H1 (cell line): Measurements from ENCODE around the gene CENPF. TPM values are rescaled to one million over a fixed set of nuclear protein-coding genes. Genes with fewer than 3 reads are reported as not detected.

Source experiments
- CTCF ChIA-PET: fragments of 300-600 bp; sonication (Branson Sonifier 250); formaldehyde crosslinking; loops from one replicate; lab custom pipeline; 2021; ENCODE audit not compliant: partially characterized antibody; lab: Charles Lee
- POLR2A ChIA-PET: fragments of 300-600 bp; sonication (Branson Sonifier 250); formaldehyde crosslinking; loops from one replicate; lab custom pipeline; 2021; ENCODE audit warnings: inconsistent platforms; ENCODE audit not compliant: partially characterized antibody; lab: Charles Lee
- DNase-seq, 2 experiments: peaks; one replicate each; pipeline versions ENCODE4 v3.0.0 to v3.0.0-alpha.2; 2010 to 2022; ENCODE audit warnings: low spot score in 2 of 2, low read depth in 1 of 2, mixed read lengths in 1 of 2
- FAIRE-seq: peaks from 2 replicates; lab custom pipeline; 2011; peaks lifted over from hg19 to GRCh38; lab: Jason Lieb, UNC
- H2AFZ ChIP-seq: 2 replicates; pipeline ENCODE4 v1.8.1; 2012; ENCODE audit warnings: low read length, inconsistent platforms
- H2AK5ac ChIP-seq: 2 replicates; pipeline ENCODE4 v1.6.1; 2013; ENCODE audit warnings: low read depth, low read length
- H2BK120ac ChIP-seq: replicated peaks from 2 replicates; pipeline ENCODE3; 2013; ENCODE audit warnings: low read depth, low read length, inconsistent platforms
- H2BK12ac ChIP-seq: 2 replicates; pipeline ENCODE4 v1.6.1; 2013; ENCODE audit warnings: low read depth, low read length
- H2BK15ac ChIP-seq: 2 replicates; pipeline ENCODE4 v1.6.1; 2013; ENCODE audit warnings: low read length
- H2BK20ac ChIP-seq: 2 replicates; pipeline ENCODE4 v1.6.1; 2013; ENCODE audit warnings: low read length
- H2BK5ac ChIP-seq: 2 replicates; pipeline ENCODE4 v1.6.1; 2013; ENCODE audit warnings: low read depth, low read length
- H3K14ac ChIP-seq: 2 replicates; pipeline ENCODE4 v1.6.1; 2013; ENCODE audit warnings: inconsistent platforms; ENCODE audit not compliant: insufficient read length
- H3K18ac ChIP-seq: 2 replicates; pipeline ENCODE4 v1.6.1; 2013; ENCODE audit warnings: low read length; ENCODE audit errors: extremely low read depth
- H3K23ac ChIP-seq: 2 replicates; pipeline ENCODE4 v1.6.1; 2013; ENCODE audit warnings: inconsistent platforms; ENCODE audit not compliant: insufficient read length
- H3K23me2 ChIP-seq: 2 replicates; pipeline ENCODE4 v1.6.1; 2013; ENCODE audit warnings: low read depth, low read length
- H3K27ac ChIP-seq: 2 replicates; pipeline ENCODE4 v1.6.1; 2011; ENCODE audit warnings: low read depth, low read length, inconsistent platforms
- H3K27me3 ChIP-seq, 4 experiments: replicated peaks in 1 of 4; 1 replicate in 1 of 4; 2 replicates in 3 of 4; pipeline versions ENCODE4 v1.6.1 to v1.8.1; 2011 to 2013; ENCODE audit warnings: low read length in 3 of 4, mild to moderate bottlenecking in 3 of 4, inconsistent platforms in 2 of 4, mixed read lengths in 2 of 4, moderate library complexity in 1 of 4; ENCODE audit not compliant: control insufficient read depth in 3 of 4, insufficient read depth in 3 of 4; ENCODE audit errors: extremely low read depth in 1 of 4
- H3K36me3 ChIP-seq, 4 experiments: 2 replicates each; pipeline versions ENCODE4 v1.6.1 to v1.8.1; 2011 to 2013; ENCODE audit warnings: mild to moderate bottlenecking in 4 of 4, low read length in 3 of 4, moderate library complexity in 2 of 4, control low read depth in 1 of 4, inconsistent platforms in 1 of 4; ENCODE audit not compliant: insufficient read depth in 4 of 4, control insufficient read depth in 2 of 4
- H3K4ac ChIP-seq: replicated peaks from 2 replicates; pipeline ENCODE3; 2013; ENCODE audit warnings: low read length, low read depth, mixed read lengths, inconsistent platforms; ENCODE audit not compliant: insufficient read length
- H3K4me1 ChIP-seq, 4 experiments: replicated peaks in 1 of 4; 1 replicate in 1 of 4; 2 replicates in 3 of 4; pipeline versions ENCODE4 v1.6.1 to v1.8.1; 2011 to 2013; ENCODE audit warnings: low read length in 3 of 4, inconsistent platforms in 2 of 4, mixed read lengths in 1 of 4; ENCODE audit not compliant: insufficient read depth in 4 of 4, control insufficient read depth in 3 of 4
- H3K4me2 ChIP-seq, 2 experiments: 2 replicates each; pipeline versions ENCODE4 v1.6.1 to v1.8.1; 2011 to 2013; ENCODE audit warnings: low read depth in 2 of 2, low read length in 2 of 2, control low read depth in 1 of 2, inconsistent platforms in 1 of 2, mild to moderate bottlenecking in 1 of 2; ENCODE audit not compliant: insufficient read depth in 1 of 2
- H3K4me3 ChIP-seq, 4 experiments: fragments of 200-600, 300-600 bp in 1 of 4; sonication (generic), shearing (Covaris generic), sonication (Bioruptor Twin) in 1 of 4; 2 replicates each; pipeline versions ENCODE4 v1.5.1 to v1.8.1; 2011 to 2016; ENCODE audit warnings: low read length in 4 of 4, low read depth in 3 of 4, control low read depth in 2 of 4, inconsistent platforms in 2 of 4, mild to moderate bottlenecking in 2 of 4, mixed read lengths in 1 of 4, moderate library complexity in 1 of 4; ENCODE audit not compliant: insufficient read depth in 2 of 4; ENCODE audit errors: extremely low read depth in 1 of 4
- H3K56ac ChIP-seq: replicated peaks from 2 replicates; pipeline ENCODE3; 2013; ENCODE audit warnings: low read depth, mild to moderate bottlenecking, mixed read lengths, low read length, inconsistent platforms; ENCODE audit not compliant: insufficient read length
- H3K79me1 ChIP-seq: 2 replicates; pipeline ENCODE4 v1.6.1; 2013; ENCODE audit warnings: low read depth, low read length, control low read depth
- H3K79me2 ChIP-seq, 2 experiments: 2 replicates each; pipeline versions ENCODE4 v1.6.1 to v1.8.1; 2012 to 2013; ENCODE audit warnings: low read length in 2 of 2, mild to moderate bottlenecking in 2 of 2, inconsistent platforms in 1 of 2; ENCODE audit not compliant: insufficient read depth in 2 of 2, control insufficient read depth in 1 of 2
- H3K9ac ChIP-seq, 4 experiments: replicated peaks in 1 of 4; 1 replicate in 1 of 4; 2 replicates in 3 of 4; pipeline versions ENCODE4 v1.6.1 to v1.8.1; 2011 to 2013; ENCODE audit warnings: low read depth in 3 of 4, low read length in 3 of 4, control low read depth in 2 of 4, mild to moderate bottlenecking in 2 of 4, moderate library complexity in 2 of 4, inconsistent platforms in 1 of 4; ENCODE audit errors: extremely low read depth in 1 of 4
- H3K9me3 ChIP-seq, 2 experiments: 2 replicates each; pipeline versions ENCODE4 v1.6.1 to v1.8.1; 2012 to 2013; ENCODE audit warnings: mild to moderate bottlenecking in 2 of 2, moderate library complexity in 2 of 2, control low read depth in 1 of 2, inconsistent platforms in 1 of 2, low read depth in 1 of 2, low read length in 1 of 2, mixed read lengths in 1 of 2; ENCODE audit not compliant: insufficient read depth in 2 of 2
- H4K20me1 ChIP-seq, 2 experiments: replicated peaks in 1 of 2; 2 replicates each; pipeline versions ENCODE3 to v1.8.1; 2011 to 2013; ENCODE audit warnings: inconsistent platforms in 2 of 2, low read length in 2 of 2, mild to moderate bottlenecking in 1 of 2; ENCODE audit not compliant: insufficient read depth in 2 of 2, control insufficient read depth in 1 of 2
- H4K5ac ChIP-seq: 2 replicates; pipeline ENCODE4 v1.6.1; 2013; ENCODE audit warnings: low read length, low read depth, mixed read lengths, inconsistent platforms; ENCODE audit not compliant: insufficient read length
- H4K8ac ChIP-seq: 2 replicates; pipeline ENCODE4 v1.8.0; 2013; ENCODE audit warnings: mild to moderate bottlenecking, moderate library complexity, low read length, inconsistent platforms; ENCODE audit not compliant: insufficient read depth; ENCODE audit errors: extremely low read depth
- H4K91ac ChIP-seq: replicated peaks from 2 replicates; pipeline ENCODE3; 2013; ENCODE audit warnings: low read length, mixed read lengths, inconsistent platforms; ENCODE audit not compliant: insufficient read length
- CTCF ChIP-seq, 3 experiments: IDR thresholded peaks; 1 replicate in 2 of 3; 2 replicates in 1 of 3; pipeline versions ENCODE4 v1.5.1 to v1.6.1; 2011; ENCODE audit warnings: low read length in 3 of 3, mild to moderate bottlenecking in 3 of 3, inconsistent platforms in 2 of 3, low read depth in 1 of 3, moderate library complexity in 1 of 3; ENCODE audit not compliant: insufficient read depth in 1 of 3; ENCODE audit errors: control extremely low read depth in 1 of 3
- MAX ChIP-seq: IDR thresholded peaks from 2 replicates; pipeline ENCODE4 v1.6.1; 2012; ENCODE audit warnings: inconsistent platforms
- POU5F1 ChIP-seq: IDR thresholded peaks from 2 replicates; pipeline ENCODE4 v1.6.1; 2011; ENCODE audit warnings: low read depth, mild to moderate bottlenecking, low read length, moderate library complexity
- WGBS, 2 experiments: shearing (Covaris generic) in 1 of 2; methylation state at CpG; one replicate each; pipeline versions ENCODE4 v1.1.6 to v1.1.7; 2013 to 2015; ENCODE audit warnings: low lambda C conversion rate in 2 of 2, mixed read lengths in 2 of 2, inconsistent platforms in 1 of 2, low coverage in 1 of 2, missing lambda C conversion rate in 1 of 2; ENCODE audit not compliant: insufficient replicate concordance in 2 of 2, insufficient coverage in 1 of 2, insufficient read length in 1 of 2; ENCODE audit errors: extremely low coverage in 1 of 2, missing lambda C conversion rate in 1 of 2; 5-methylcytosine and 5-hydroxymethylcytosine counted together
- polyA plus RNA-seq, 7 experiments: library from polyadenylated mRNA; depleted of rRNA in 3 of 7; stranded (reverse) in 5 of 7; unstranded in 2 of 7; fragments of >200 nt in 5 of 7; fragments of 200-250 nt in 2 of 7; gene quantifications; 1 replicate in 5 of 7; 2 replicates in 1 of 7; 4 replicates in 1 of 7; pipeline versions ENCODE4 v1.2.1 to v1.2.3, GENCODE V29; 2011 to 2013; ENCODE audit warnings: missing spikeins in 2 of 7, mixed read lengths in 2 of 7
- total RNA-seq: library from RNA; stranded (reverse); fragmentation: NEBNext Ultra II Directional; extraction: Animal tissue kit (Norgen Biotek cat#: 25700); gene quantifications from 2 replicates; pipeline ENCODE4 v1.2.1, GENCODE V29; 2021

CENPF gene
- total and polyA plus RNA-seq, 2 of the 8 experiments (the other 6 are each of a cell fraction or from before 2014, with no cell fraction given): 13.7 to 170 TPM

DNA sequence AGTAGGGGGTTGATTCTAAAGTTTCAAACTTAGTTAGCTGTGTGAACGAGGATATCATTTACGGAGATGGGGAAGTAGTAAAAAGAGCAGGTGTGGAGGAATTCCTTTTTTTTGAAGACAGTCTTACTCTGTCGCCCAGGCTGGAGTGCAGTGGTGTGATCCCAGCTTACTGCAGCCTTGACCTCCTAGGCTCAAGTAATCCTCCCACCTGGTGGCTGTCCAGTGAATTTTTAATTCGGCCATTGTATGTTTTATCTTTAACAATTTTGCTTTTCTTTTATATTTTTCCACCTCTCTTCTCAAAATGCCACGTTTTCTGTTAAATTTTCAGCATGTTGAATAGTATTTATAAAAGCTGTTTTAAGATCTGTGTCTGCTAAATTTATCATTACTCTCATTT lies 12.3 kb upstream of the CENPF start:
- Histone ChIP-seq H3K79me2 (no peaks in the 10 kb centered on the region), H3K9ac (no peak overlapping the region), H3K79me1 (no peaks in the 10 kb centered on the region), H3K27ac (no peak overlapping the region), H2BK12ac (no peak overlapping the region), H3K14ac (no peak overlapping the region), H4K91ac (no peak overlapping the region), H2BK120ac (no peak overlapping the region), H3K36me3 (no peaks in the 10 kb centered on the region), H3K18ac (no peak overlapping the region), H2BK20ac (no peak overlapping the region), H2BK15ac (no peak overlapping the region)
- CTCF ChIA-PET: interaction anchor here (1.1 to 18.8 kb wide), 9 partner anchors 8 to 377 kb away, joined by 3 to 445 read pairs (median 5); no protein-coding TSS in a partner anchor
- DNase-seq: no peak
- POLR2A ChIA-PET: no interaction called here
- peak in 2 of 3 experiments; percentile 6 to 9; a peak in 1 of 4 replicates for TF ChIP-seq CTCF (IDR thresholded peaks at IDR 0.05; ENCODE audit: control extremely low read depth in 1 of 3, insufficient read depth in 1 of 3, low read depth in 1 of 3, low read length in 3 of 3)
- no peak for TF ChIP-seq POU5F1
- TF ChIP-seq MAX: no peak
- TF ChIP-seq, all 59 proteins: peak for 1
- no peak overlapping the region for H3K23ac ChIP-seq
- H3K23me2 ChIP-seq: no peaks in the 10 kb centered on the region
- H4K20me1 ChIP-seq: no peaks in the 10 kb centered on the region
- H4K8ac ChIP-seq: no peak overlapping the region
- no peak overlapping the region for H2BK5ac ChIP-seq
- no peaks in the 10 kb centered on the region for H3K4me1 ChIP-seq
- H3K4me3 ChIP-seq: no peak overlapping the region
- 91 to 100% methylated on average over 2 to 5 of the region's 5 CpGs for whole genome bisulfite sequencing, 2 experiments
- no peak overlapping the region for H2AFZ ChIP-seq
- H3K27me3 ChIP-seq: no peaks in the 10 kb centered on the region
- no peaks in the 10 kb centered on the region for H3K9me3 ChIP-seq
- H3K4me2 ChIP-seq: no peak overlapping the region
- no peak overlapping the region for H3K56ac ChIP-seq
- H4K5ac ChIP-seq: no peak overlapping the region
- no peak for FAIRE-seq
- no peak overlapping the region for H2AK5ac ChIP-seq
- H3K4ac ChIP-seq: no peak overlapping the region
